Gastroesophageal sphincter (tissue), 4 donors: Measurements from ENCODE around the gene LTBP1. TPM values are rescaled to one million over a fixed set of nuclear protein-coding genes. Genes with fewer than 3 reads are reported as not detected.

Experiments used
- ATAC-seq: fragments of 150-250 bp; one replicate; pipeline ENCODE4 v1.9.1; 2016; ENCODE audit warnings: mild to moderate bottlenecking, moderate library complexity
- H3K27ac ChIP-seq, 4 donors: fragments of 200-600 bp; sonication (generic) in 3 of 4; 1 replicate in 3 of 4; 2 replicates in 1 of 4; pipeline ENCODE4 v1.5.1; 2016 to 2019
- H3K27me3 ChIP-seq: fragments of 200-600 bp; sonication (generic); one replicate; pipeline ENCODE4 v1.5.1; 2019
- H3K36me3 ChIP-seq, 2 donors: fragments of 200-600 bp; sonication (generic); one replicate each; pipeline ENCODE4 v1.5.1; 2019; ENCODE audit warnings: control low read depth in 1 of 2
- H3K4me1 ChIP-seq, 3 donors: fragments of 200-600 bp; sonication (generic); 1 replicate in 2 of 3; 2 replicates in 1 of 3; pipeline ENCODE4 v1.5.1; 2016 to 2019; ENCODE audit warnings: control low read depth in 2 of 3
- H3K4me3 ChIP-seq, 2 donors: fragments of 200-600 bp; sonication (generic); one replicate each; pipeline ENCODE4 v1.5.1; 2019; ENCODE audit warnings: mild to moderate bottlenecking in 1 of 2, moderate library complexity in 1 of 2
- H3K9me3 ChIP-seq, 3 donors: fragments of 200-600 bp; sonication (generic); one replicate each; pipeline ENCODE4 v1.5.1; 2017 to 2019; ENCODE audit warnings: control low read depth in 2 of 3
- CTCF ChIP-seq, 4 experiments: fragments of 200-600 bp in 2 of 4; fragments of 450-650 bp in 2 of 4; sonication (generic) in 1 of 4; IDR thresholded peaks; one replicate each; pipeline ENCODE4 v1.5.1; 2017 to 2019; ENCODE audit warnings: antibody characterized with exemption in 4 of 4, mild to moderate bottlenecking in 2 of 4, moderate library complexity in 2 of 4
- EP300 ChIP-seq: sonication (generic); formaldehyde crosslinking; IDR thresholded peaks from one replicate; pipeline ENCODE4 v1.6.1; 2017; ENCODE audit warnings: antibody characterized with exemption, mild to moderate bottlenecking
- POLR2A ChIP-seq, 2 donors: fragments of 450-650 bp; IDR thresholded peaks; one replicate each; pipeline ENCODE4 v1.6.1; 2017; ENCODE audit warnings: antibody characterized with exemption in 2 of 2, mild to moderate bottlenecking in 2 of 2, moderate library complexity in 1 of 2
- POLR2AphosphoS5 ChIP-seq: sonication (generic); formaldehyde crosslinking; IDR thresholded peaks from one replicate; pipeline ENCODE4 v1.6.1; 2017; ENCODE audit warnings: antibody characterized with exemption
- WGBS, 2 donors: methylation state at CpG; one replicate each; pipeline ENCODE4 v1.1.5; 2018; ENCODE audit warnings: low coverage in 1 of 2; 5-methylcytosine and 5-hydroxymethylcytosine counted together
- total RNA-seq, 4 donors: library from RNA; depleted of rRNA; stranded (reverse); fragments of >200 nt; gene quantifications; one replicate each; pipeline ENCODE4 v1.1.0, GENCODE V29; 2016

The LTBP1 gene
- total RNA-seq, 4 donors from 2014 or later, result 238 to 493 (median 378) TPM

GRCh38 chr2:33002863-33003262 lies 56.1 kb downstream of the LTBP1 start:
- H3K36me3 ChIP-seq, result no peaks in the 10 kb centered on the region
- 71 to 100% methylated on average over 1 to 11 of the region's 11 CpGs for WGBS, 2 donors
- TF ChIP-seq POLR2A (IDR thresholded peaks at IDR 0.05) (no peak), EP300 (no peak), POLR2AphosphoS5 (no peak), CTCF (IDR thresholded peaks at IDR 0.05) (no peak)
- no peaks in the 10 kb centered on the region for H3K9me3 ChIP-seq
- no peak overlapping the region for H3K4me3 ChIP-seq
- H3K27ac ChIP-seq, result no peak overlapping the region
- H3K27me3 ChIP-seq, result no peaks in the 10 kb centered on the region
- ATAC-seq, result no peak
- no peaks in the 10 kb centered on the region for H3K4me1 ChIP-seq

- H3K9me3 ChIP-seq, result no peaks in the 10 kb centered on the region
- H3K27ac ChIP-seq, result no peak overlapping the region
- H3K4me1 ChIP-seq, result no peaks in the 10 kb centered on the region
- TF ChIP-seq CTCF (IDR thresholded peaks at IDR 0.05) (no peak), EP300 (no peak), POLR2A (IDR thresholded peaks at IDR 0.05) (no peak), POLR2AphosphoS5 (no peak)
- no peaks in the 10 kb centered on the region for H3K36me3 ChIP-seq
- WGBS, 2 donors, result 94% methylated on average over 2 of the region's 2 CpGs; no CpG with 5 or more reads in 1 of the 2 donors
- H3K4me3 ChIP-seq, result no peak overlapping the region
- ATAC-seq, result no peak
- no peaks in the 10 kb centered on the region for H3K27me3 ChIP-seq
Observed at GRCh38 chr2:33005057-33005456, 58.3 kb downstream of the LTBP1 start.

GRCh38 chr2:33008716-33009115 lies 62.0 kb downstream of the LTBP1 start:
- no peak for ATAC-seq
- no peaks in the 10 kb centered on the region for H3K36me3 ChIP-seq
- whole genome bisulfite sequencing, 2 donors, result 100% methylated on average over 1 of the region's 1 CpG

GRCh38 chr2:33009249-33009648 lies 62.5 kb downstream of the LTBP1 start:
- no peaks in the 10 kb centered on the region for H3K27me3 ChIP-seq
- 89 to 96% methylated on average over 3 of the region's 3 CpGs for WGBS, 2 donors
- H3K4me1 ChIP-seq, result no peaks in the 10 kb centered on the region
- H3K36me3 ChIP-seq, result no peaks in the 10 kb centered on the region
- TF ChIP-seq EP300 (no peak), POLR2AphosphoS5 (no peak), POLR2A (IDR thresholded peaks at IDR 0.05) (no peak), CTCF (IDR thresholded peaks at IDR 0.05) (no peak)
- H3K9me3 ChIP-seq, result no peaks in the 10 kb centered on the region
- ATAC-seq, result no peak
- no peak overlapping the region for H3K4me3 ChIP-seq
- H3K27ac ChIP-seq, result no peak overlapping the region

More at GRCh38 chr2:33008716-33009115, 62.0 kb downstream of the LTBP1 start:
- no peaks in the 10 kb centered on the region for H3K27me3 ChIP-seq
- no peaks in the 10 kb centered on the region for H3K4me1 ChIP-seq
- H3K27ac ChIP-seq, result no peak overlapping the region
- no peak for TF ChIP-seq EP300
- TF ChIP-seq POLR2A (IDR thresholded peaks at IDR 0.05), result no peak
- no peak for TF ChIP-seq POLR2AphosphoS5
- no peak for TF ChIP-seq CTCF (IDR thresholded peaks at IDR 0.05)
- H3K9me3 ChIP-seq, result no peaks in the 10 kb centered on the region
- no peak overlapping the region for H3K4me3 ChIP-seq

- Histone ChIP-seq H3K27ac (no peak overlapping the region), H3K9me3 (no peaks in the 10 kb centered on the region), H3K4me1 (peaks cover 0 to 6% (median 0%) of the 10 kb centered on the region in 3 donors), H3K4me3 (no peak overlapping the region), H3K27me3 (no peaks in the 10 kb centered on the region), H3K36me3 (no peaks in the 10 kb centered on the region)
- no peak for TF ChIP-seq CTCF (IDR thresholded peaks at IDR 0.05)
- TF ChIP-seq POLR2A (IDR thresholded peaks at IDR 0.05), result no peak
- TF ChIP-seq POLR2AphosphoS5, result no peak
- no peak for TF ChIP-seq EP300
- WGBS, 2 donors, result 80 to 85% methylated on average over 2 of the region's 2 CpGs
- ATAC-seq, result no peak
Observed at GRCh38 chr2:33011373-33011772, 64.6 kb downstream of the LTBP1 start.
